Occipital lobe (tissue), 2 donors: Measurements from ENCODE around the gene CD93. TPM values are rescaled to one million over a fixed set of nuclear protein-coding genes. Genes with fewer than 3 reads are reported as not detected.

ENCODE experiments used
- DNase-seq: peaks from one replicate; lab custom pipeline; 2025; lab: John Stamatoyannopoulos, UW
- total RNA-seq: library from RNA; depleted of rRNA; stranded (reverse); fragments of >200 nt; gene quantifications from one replicate; pipeline ENCODE4 v1.2.3, GENCODE V29; 2014

The CD93 gene
- 13.6 TPM for total RNA-seq

GRCh38 chr20:23086056-23086566, at the start of gene CD93:
Gene CD93 (minus strand): TSS chr20:23086324. CDS start chr20:23086192, 132 bp downstream.
- DNase-seq = no peak

- DNase-seq = no peak
These were observed 47.5 kb upstream of the CD93 start for GRCh38 chr20:23133560-23133998.

GRCh38 chr20:23132930-23133559, 46.9 kb upstream of the CD93 start:
- no peak for DNase-seq

GRCh38 chr20:23132293-23132929, 46.3 kb upstream of the CD93 start:
- DNase-seq = no peak

- no peak for DNase-seq
These were observed 45.6 kb upstream of the CD93 start for GRCh38 chr20:23131766-23132165.

- DNase-seq = no peak
These were observed 44.6 kb upstream of the CD93 start for GRCh38 chr20:23130622-23131140.

GRCh38 chr20:23129891-23130621, 43.9 kb upstream of the CD93 start:
- no peak for DNase-seq

GRCh38 chr20:23129266-23129665, 43.1 kb upstream of the CD93 start:
- DNase-seq = no peak

- DNase-seq = no peak
These were observed 42.5 kb upstream of the CD93 start for GRCh38 chr20:23128461-23129125.

- DNase-seq = no peak
These were observed 41.6 kb upstream of the CD93 start for GRCh38 chr20:23127506-23128279.

GRCh38 chr20:23126281-23127061, 40.3 kb upstream of the CD93 start:
- DNase-seq = no peak

- no peak for DNase-seq
These were observed 39.6 kb upstream of the CD93 start for GRCh38 chr20:23125625-23126191.

GRCh38 chr20:23125159-23125558, 39.0 kb upstream of the CD93 start:
- DNase-seq = no peak

- no peak for DNase-seq
These were observed 37.8 kb upstream of the CD93 start for GRCh38 chr20:23123886-23124285.

- no peak for DNase-seq
These were observed 36.9 kb upstream of the CD93 start for GRCh38 chr20:23122796-23123655.

- DNase-seq = no peak
These were observed 36.2 kb upstream of the CD93 start for GRCh38 chr20:23122321-23122720.

GRCh38 chr20:23121751-23122320, 35.7 kb upstream of the CD93 start:
- DNase-seq = no peak
